GM18519 (cell line): ENCODE measurements around the gene PTPRJ.

ENCODE experiments used
- ATAC-seq: cut with Tn5 transposase; IDR thresholded peaks from one replicate; pipeline ENCODE4 v1.9.1; 2021; ENCODE audit warnings: mild to moderate bottlenecking, moderate library complexity; ENCODE audit not compliant: unreplicated experiment, low FRiP score

PTPRJ gene

DNA sequence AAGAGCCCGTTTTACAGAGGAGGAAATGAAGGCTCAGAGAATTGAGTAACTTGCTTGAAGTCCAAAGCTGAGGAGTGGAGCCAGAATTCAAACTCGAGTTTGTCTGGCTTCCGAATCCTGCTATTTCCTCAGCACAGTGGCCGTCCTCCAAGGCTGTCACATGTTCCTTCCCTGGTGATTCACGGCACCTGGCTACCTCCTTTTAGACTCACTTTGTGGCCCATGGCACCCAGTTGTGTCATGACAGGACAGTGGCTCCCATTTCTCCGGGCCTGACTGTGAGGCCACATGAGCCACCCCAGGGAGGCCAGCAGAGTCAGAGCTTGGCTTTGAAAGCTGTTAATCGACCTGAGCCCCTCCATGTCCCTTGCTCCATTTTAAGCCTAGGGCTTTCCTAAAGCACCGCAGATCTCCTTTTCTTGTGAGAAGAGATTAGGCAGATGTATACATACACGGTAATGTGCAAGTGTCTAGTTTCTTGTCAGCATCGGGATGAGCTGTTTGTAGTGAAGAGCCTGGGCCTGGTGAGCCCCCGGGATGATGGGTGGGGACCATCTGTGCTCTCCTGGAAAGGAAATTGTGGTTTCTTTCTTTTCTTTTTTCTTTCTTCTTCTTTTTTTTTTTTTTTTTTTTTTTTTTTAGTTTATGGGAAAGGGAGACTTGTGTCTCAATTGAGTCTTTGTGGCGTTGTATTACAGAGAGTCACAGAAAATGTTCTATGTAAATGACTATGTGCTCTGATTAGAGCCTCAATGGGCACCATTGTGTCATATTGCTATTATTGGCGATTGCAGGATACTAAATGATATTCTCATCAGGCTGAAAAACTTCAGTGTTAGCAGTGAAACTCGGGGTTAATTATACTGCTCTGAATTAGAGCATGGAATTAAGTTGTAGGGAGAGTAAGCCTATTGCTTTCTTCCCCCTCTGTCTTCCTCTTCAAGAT is 54.8 kb downstream of the PTPRJ start:
- ATAC-seq: no peak

DNA sequence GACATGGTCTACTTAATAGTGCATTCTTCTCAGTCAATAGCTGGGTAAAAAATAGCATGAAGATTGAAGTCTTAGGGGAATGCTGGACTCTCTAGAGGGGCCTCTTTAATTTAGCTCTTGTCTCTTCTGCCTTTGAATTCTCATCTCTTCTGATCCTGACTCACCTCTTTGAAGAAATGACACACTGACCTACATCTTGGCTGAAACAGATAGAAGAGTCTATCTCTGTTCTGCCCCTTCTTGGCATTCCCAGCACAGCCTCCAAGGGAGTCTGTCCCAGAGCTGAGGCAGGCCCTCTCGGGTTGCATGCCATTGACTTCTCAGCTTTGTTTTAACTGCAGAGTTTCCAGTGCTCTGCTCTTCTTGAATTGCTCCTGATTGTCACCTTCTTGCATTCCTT is 55.7 kb downstream of the PTPRJ start:
- no peak for ATAC-seq

GRCh38 chr11:48036466-48036865 is 56.1 kb downstream of the PTPRJ start:
- no peak for ATAC-seq

GRCh38 chr11:48037709-48038468 is 57.5 kb downstream of the PTPRJ start:
- ATAC-seq: no peak

DNA sequence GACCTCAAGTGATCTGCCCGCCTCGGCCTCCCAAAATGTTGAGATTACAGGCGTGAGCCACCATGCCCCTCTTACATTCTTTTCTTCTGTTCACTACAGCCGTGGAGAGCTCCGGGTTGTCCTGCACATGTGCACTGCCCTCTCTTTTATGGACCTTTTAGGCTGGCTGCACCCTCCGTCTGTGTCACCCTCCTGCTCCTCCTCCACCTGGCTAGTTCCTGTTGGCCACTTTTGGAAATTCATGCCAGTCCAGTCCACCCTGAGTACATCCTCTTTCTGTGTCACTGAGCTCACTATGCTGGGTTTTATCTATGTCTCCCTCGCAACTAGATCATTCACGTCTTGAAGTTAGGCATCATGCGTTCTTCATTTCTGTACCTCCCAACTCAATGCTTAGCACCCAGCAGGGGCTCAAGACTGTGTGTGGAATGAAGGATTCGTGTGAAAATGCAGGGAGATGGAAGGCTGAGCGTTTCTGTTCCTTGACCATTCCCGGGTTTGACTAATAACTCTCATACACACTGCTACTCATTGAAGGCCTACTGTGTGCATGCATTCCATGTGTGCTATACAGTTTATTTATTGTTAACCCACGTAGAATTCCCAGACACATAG is 60.6 kb downstream of the PTPRJ start:
- ATAC-seq: no peak

GRCh38 chr11:48041877-48042695 is 61.7 kb downstream of the PTPRJ start:
- no peak for ATAC-seq

- ATAC-seq: no peak
Observed at GRCh38 chr11:48043111-48043990, 63.0 kb downstream of the PTPRJ start.

- ATAC-seq: no peak
Observed at GRCh38 chr11:48043991-48044512, 63.7 kb downstream of the PTPRJ start.

GRCh38 chr11:48044577-48044976 is 64.2 kb downstream of the PTPRJ start:
- no peak for ATAC-seq

DNA sequence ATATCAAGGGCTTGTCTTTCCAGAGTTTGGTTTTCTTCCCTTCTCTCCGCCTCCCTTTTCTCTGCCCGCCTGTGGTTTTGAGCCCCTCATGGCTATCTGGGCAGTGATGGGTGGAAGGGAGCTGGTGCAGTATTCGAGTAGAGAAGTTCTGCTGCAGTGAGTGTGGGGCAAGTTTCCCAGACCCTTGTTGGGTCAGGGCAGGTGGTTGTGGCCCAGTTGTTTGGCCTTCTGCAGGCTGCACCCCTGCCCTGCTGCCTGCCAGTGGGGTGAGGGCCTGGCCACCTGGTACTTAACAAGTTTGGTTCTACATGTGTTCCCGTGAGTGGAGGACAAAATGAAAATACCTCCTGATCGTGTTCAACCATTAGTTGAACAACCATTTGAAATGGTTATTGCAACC is 65.2 kb downstream of the PTPRJ start:
- no peak for ATAC-seq

DNA sequence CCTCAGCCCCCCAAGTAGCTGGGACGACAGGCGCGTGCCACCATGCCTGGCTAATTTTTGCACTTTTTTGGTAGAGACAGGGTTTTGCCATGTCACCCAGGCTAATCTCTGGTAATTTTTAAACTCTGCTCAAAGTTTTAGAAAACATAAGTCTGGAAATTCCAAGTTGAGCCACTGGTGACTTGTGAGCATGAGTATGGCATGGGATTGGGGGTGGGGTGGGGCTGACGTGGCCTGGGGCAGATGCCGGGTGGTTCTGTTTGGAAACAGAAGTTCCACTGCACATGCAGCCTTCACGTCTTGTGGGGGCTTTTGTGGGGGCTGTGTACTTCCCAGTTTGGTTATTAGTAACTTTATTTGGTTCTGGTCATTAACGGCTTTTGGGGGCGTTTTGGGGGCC is 67.3 kb downstream of the PTPRJ start:
- ATAC-seq: no peak

DNA sequence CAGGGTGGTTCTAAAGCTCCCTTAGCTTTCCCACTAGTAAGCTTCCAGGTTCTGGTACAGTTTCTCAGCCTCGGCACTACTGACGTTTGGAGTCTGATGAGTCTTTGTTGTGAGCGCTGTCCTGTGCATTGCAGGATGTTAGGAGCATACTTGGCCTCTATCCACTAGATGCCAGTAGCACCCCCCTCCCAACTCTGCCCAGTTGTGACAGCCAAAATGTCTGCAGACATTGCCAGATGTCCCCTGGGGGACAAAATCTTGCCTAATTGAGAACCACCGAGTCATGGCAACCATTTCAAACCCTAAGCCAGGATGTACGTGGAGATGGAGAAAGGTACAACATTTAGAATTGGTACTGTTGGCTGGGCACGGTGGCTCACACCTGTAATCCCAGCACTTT is 68.7 kb downstream of the PTPRJ start:
- no peak for ATAC-seq

- no peak for ATAC-seq
Observed at GRCh38 chr11:48050304-48050703, 69.9 kb downstream of the PTPRJ start.

DNA sequence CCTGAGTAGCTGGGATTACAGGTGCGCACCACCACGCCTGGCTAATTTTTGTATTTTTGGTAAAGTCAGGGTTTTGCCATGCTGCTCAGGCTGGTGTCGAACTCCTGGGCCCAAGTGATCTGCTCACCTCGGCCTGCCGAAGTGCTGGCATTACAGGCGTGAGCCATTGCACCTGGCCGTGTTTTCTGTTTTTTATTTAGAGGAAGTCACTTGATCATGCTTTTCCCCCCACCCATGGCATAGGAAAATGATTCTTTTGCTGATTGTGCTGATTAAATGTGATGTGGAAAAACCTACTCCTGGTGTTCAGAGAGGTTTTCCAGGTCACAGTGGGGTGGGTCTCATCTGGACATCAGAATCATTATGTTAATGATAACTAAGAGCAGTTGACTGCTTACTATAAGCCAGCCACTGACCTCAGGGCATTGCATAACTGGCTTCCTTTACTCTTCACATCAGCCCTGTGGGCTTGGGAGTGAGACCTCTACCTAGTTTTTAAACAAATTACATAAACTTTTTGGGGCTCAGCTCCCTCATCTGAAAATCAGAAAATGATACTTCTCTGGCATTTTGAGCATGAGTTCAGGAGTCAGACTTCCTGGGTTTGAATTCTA is 71.0 kb downstream of the PTPRJ start:
- ATAC-seq: no peak

- no peak for ATAC-seq
Observed at GRCh38 chr11:48052183-48053044, 72.1 kb downstream of the PTPRJ start.

- no peak for ATAC-seq
Observed at GRCh38 chr11:48054994-48055291, 74.6 kb downstream of the PTPRJ start.

DNA sequence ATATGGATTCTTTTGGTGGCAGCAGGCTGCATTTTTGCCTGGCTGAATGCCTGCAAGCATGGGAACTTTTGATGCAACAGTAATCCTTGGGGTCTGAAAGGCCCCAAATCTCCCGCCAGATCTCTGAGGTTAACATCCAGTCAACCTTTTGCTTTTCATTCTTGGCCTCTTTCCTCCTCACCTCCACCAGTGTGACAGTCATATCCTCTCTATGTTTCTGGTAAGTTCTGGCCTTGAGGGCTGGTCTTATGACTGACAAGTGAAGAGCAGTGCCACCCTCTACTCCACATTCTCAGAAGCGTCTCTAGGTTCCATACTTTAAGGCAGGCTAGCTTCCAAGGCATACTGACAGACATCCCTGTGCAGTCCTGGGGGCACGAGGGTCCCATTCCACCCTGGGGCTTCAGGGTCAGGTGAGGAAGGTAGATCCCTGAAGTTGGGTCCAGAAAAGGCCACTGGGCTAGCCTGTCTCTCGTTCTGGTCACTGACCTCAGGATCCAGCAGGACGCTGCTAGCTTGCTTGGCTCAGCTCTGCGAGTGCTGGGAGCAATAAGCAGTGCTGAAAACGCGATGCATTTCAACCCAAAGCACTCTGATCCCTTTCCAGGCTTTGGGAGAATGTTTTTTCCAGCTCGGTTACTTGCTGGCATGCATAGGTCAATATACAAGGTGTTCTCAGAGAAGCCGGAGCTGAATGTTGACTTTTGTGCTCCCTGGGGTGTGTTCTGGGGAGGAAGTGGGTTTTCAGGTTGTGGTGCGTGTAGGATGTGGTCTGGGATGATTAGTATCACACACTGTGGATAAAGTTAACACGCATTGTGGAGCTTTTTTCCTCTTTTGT is 75.2 kb downstream of the PTPRJ start:
- ATAC-seq: no peak
